B cell (primary cell): ENCODE results near the gene EML2. TPM values are rescaled to one million over a fixed set of nuclear protein-coding genes. Genes with fewer than 3 reads are reported as not detected.

Source experiments
- ATAC-seq: fragments of 200-7000 bp; cut with Tn5 transposase; one replicate; pipeline ENCODE4 v1.10.0; 2021; ENCODE audit warnings: low read depth, mild to moderate bottlenecking, moderate number of reproducible peaks, moderate library complexity
- CTCF ChIA-PET: fragments of 350-600 bp; sonication (Branson Sonifier 250); formaldehyde crosslinking; loops from one replicate; lab custom pipeline; 2021; ENCODE audit warnings: antibody characterized with exemption, inconsistent platforms; lab: Charles Lee
- POLR2A ChIA-PET: fragments of 350-600 bp; sonication (Branson Sonifier 250); formaldehyde crosslinking; loops from one replicate; lab custom pipeline; 2021; ENCODE audit warnings: antibody characterized with exemption; lab: Charles Lee
- DNase-seq: peaks from one replicate; pipeline ENCODE4 v3.0.0; 2013
- H2AFZ ChIP-seq: 2 replicates; pipeline ENCODE4 v1.6.1; 2012; ENCODE audit warnings: mild to moderate bottlenecking, low read depth, low read length; ENCODE audit not compliant: insufficient read depth, poor library complexity, severe bottlenecking
- H3K27ac ChIP-seq, 2 donors: 1 replicate in 1 of 2; 2 replicates in 1 of 2; pipeline ENCODE4 v1.5.1; 2012 to 2013; ENCODE audit warnings: low read length in 2 of 2, mild to moderate bottlenecking in 2 of 2, moderate library complexity in 1 of 2
- H3K27me3 ChIP-seq, 4 experiments: fragments of 200-600 bp in 1 of 4; sonication (generic) in 1 of 4; replicated peaks in 1 of 4; 1 replicate in 2 of 4; 2 replicates in 2 of 4; pipeline versions ENCODE4 v1.6.1 to v1.7.0; 2013 to 2016; ENCODE audit warnings: low read length in 3 of 4, mild to moderate bottlenecking in 2 of 4, mixed read lengths in 1 of 4, moderate library complexity in 1 of 4; ENCODE audit not compliant: insufficient read depth in 4 of 4, control insufficient read depth in 3 of 4; ENCODE audit errors: control extremely low read depth in 1 of 4
- H3K36me3 ChIP-seq, 2 experiments: replicated peaks in 1 of 2; 1 replicate in 1 of 2; 2 replicates in 1 of 2; pipeline versions ENCODE4 v1.6.1 to v1.7.1; 2013; ENCODE audit warnings: low read length in 1 of 2; ENCODE audit not compliant: insufficient read depth in 2 of 2, control insufficient read depth in 1 of 2; ENCODE audit errors: control extremely low read depth in 1 of 2, extremely low read depth in 1 of 2
- H3K4me1 ChIP-seq, 2 donors: fragments of 200-600 bp in 1 of 2; sonication (generic) in 1 of 2; 1 replicate in 1 of 2; 2 replicates in 1 of 2; pipeline versions ENCODE4 v1.5.1 to v1.6.1; 2013 to 2017; ENCODE audit warnings: low read length in 2 of 2; ENCODE audit not compliant: control insufficient read depth in 2 of 2, insufficient read depth in 2 of 2
- H3K4me2 ChIP-seq: replicated peaks from 2 replicates; pipeline ENCODE3; 2012; ENCODE audit warnings: mild to moderate bottlenecking, low read depth, low read length; ENCODE audit not compliant: poor library complexity, severe bottlenecking
- H3K4me3 ChIP-seq, 5 experiments: fragments of 200-600 bp in 1 of 5; sonication (generic) in 1 of 5; 1 replicate in 3 of 5; 2 replicates in 2 of 5; pipeline versions ENCODE4 v1.5.1 to v1.7.0; 2011 to 2016; ENCODE audit warnings: low read length in 4 of 5, mild to moderate bottlenecking in 4 of 5, low read depth in 2 of 5, control low read depth in 1 of 5, moderate library complexity in 1 of 5; ENCODE audit not compliant: insufficient read depth in 1 of 5; ENCODE audit errors: control extremely low read depth in 1 of 5, extremely low read depth in 1 of 5
- H3K79me2 ChIP-seq: fragments of 200-600 bp; sonication (generic); one replicate; pipeline ENCODE4 v1.6.0; 2016; ENCODE audit warnings: low read length; ENCODE audit not compliant: control insufficient read depth, insufficient read depth
- H3K9ac ChIP-seq: fragments of 200-600 bp; sonication (generic); 2 replicates; pipeline ENCODE4 v1.6.1; 2017; ENCODE audit warnings: mild to moderate bottlenecking, low read length, moderate library complexity
- H3K9me3 ChIP-seq, 3 donors: one replicate each; pipeline versions ENCODE4 v1.6.1 to v1.7.1; 2013; ENCODE audit warnings: low read length in 2 of 3; ENCODE audit not compliant: control insufficient read depth in 2 of 3, insufficient read depth in 1 of 3; ENCODE audit errors: control extremely low read depth in 1 of 3
- H4K20me1 ChIP-seq: 2 replicates; pipeline ENCODE4 v1.6.0; 2012; ENCODE audit warnings: mild to moderate bottlenecking, low read length; ENCODE audit not compliant: insufficient read depth, control insufficient read depth, poor library complexity, severe bottlenecking
- H3K27ac Mint-ChIP-seq: one replicate; pipeline ENCODE4 v1.8.0; 2021; ENCODE audit warnings: mixed read lengths
- H3K27me3 Mint-ChIP-seq: one replicate; pipeline ENCODE4 v1.8.0; 2021; ENCODE audit warnings: mixed read lengths
- H3K4me1 Mint-ChIP-seq: one replicate; pipeline ENCODE4 v1.8.0; 2021; ENCODE audit warnings: mixed read lengths
- H3K4me3 Mint-ChIP-seq: one replicate; pipeline ENCODE4 v1.8.0; 2021; ENCODE audit warnings: mixed read lengths
- H3K9me3 Mint-ChIP-seq: one replicate; pipeline ENCODE4 v1.8.0; 2022; ENCODE audit warnings: mixed read lengths; ENCODE audit not compliant: insufficient read depth
- CTCF ChIP-seq: fragments of 200-600 bp; IDR thresholded peaks from one replicate; pipeline ENCODE4 v1.8.0; 2022; ENCODE audit warnings: antibody characterized with exemption, mild to moderate bottlenecking
- EZH2 ChIP-seq: IDR thresholded peaks from 2 replicates; pipeline ENCODE4 v1.6.1; 2012; ENCODE audit warnings: borderline replicate concordance, low read depth, mild to moderate bottlenecking, moderate library complexity, low read length; ENCODE audit not compliant: insufficient read depth, poor library complexity, severe bottlenecking
- WGBS: methylation state at CpG from one replicate; pipeline ENCODE4 v1.1.5; 2013; ENCODE audit warnings: missing lambda C conversion rate; ENCODE audit not compliant: insufficient coverage; 5-methylcytosine and 5-hydroxymethylcytosine counted together
- intact Hi-C: fragments of 100-400 bp; cut with micrococcal nuclease; formaldehyde crosslinking; loops from one replicate; pipeline ENCODE4 v1.10.0; 2022
- polyA plus RNA-seq: library from polyadenylated mRNA; depleted of rRNA; stranded (reverse); fragments of >200 nt; gene quantifications from 2 replicates; pipeline ENCODE4 v1.2.3, GENCODE V29; 2012
- total RNA-seq, 2 donors: library from RNA; stranded (reverse); fragments of 120-200 nt in 1 of 2; gene quantifications; 1 replicate in 1 of 2; 2 replicates in 1 of 2; pipeline versions ENCODE4 v1.2.3 to v1.2.4, GENCODE V29; 2013 to 2022

The EML2 gene
- total and polyA plus RNA-seq, 2 donors (not counting 1 experiment from before 2014, with no cell fraction given) = 75.0 to 88.5 TPM

DNA sequence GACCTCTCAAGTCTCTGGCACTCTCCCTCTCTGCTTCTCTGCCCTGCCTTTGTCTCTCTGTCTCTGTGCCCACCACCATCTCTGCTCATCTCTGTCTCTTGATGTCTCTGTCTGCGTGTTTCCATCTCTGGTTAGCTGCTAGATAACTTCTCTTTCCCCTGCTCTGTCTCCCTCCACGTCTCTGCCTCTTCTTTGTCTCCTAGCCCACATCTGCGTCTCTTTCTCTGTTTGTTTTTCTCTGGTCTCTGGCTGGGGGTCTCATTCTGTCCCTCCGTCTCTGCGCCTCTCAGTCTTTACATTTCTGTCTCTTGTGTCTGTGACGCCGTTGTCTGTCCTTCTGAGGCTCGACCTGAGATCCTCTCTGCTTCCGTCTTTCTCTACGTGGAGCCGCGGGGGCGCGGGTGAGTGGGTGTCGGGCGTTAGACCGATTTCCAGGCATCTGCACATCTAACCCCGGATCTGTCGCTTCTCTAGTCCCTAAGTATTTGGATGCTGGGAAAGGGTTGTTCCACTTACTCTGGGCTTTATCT is 29.2 kb upstream of the EML2 start:
- DNase-seq (peak; percentile 58), ATAC-seq (no peak)
- 2% methylated on average over 13 of the region's 19 CpGs for WGBS
- Histone ChIP-seq H3K4me2 (peak overlapping the region; percentile 89), H3K4me3 (peak overlapping the region; percentile 27 to 50 (median 38)), H3K9me3 (peaks cover 0 to 23% (median 3%) of the 10 kb centered on the region in 3 donors), H3K79me2 (no peaks in the 10 kb centered on the region), H3K36me3 (no peaks in the 10 kb centered on the region), H3K4me1 (peaks cover 34 to 38% of the 10 kb centered on the region in 2 donors), H4K20me1 (no peaks in the 10 kb centered on the region), H3K9ac (peak overlapping the region; percentile 71), H3K27me3 (peaks cover 0 to 61% (median 25%) of the 10 kb centered on the region in 4 experiments), H3K27ac (no peak overlapping the region), H2AFZ (peak overlapping the region; percentile 72)
- H3K27me3 Mint-ChIP-seq = peaks cover 36% of the 10 kb centered on the region
- H3K9me3 Mint-ChIP-seq = no peaks in the 10 kb centered on the region
- H3K4me3 Mint-ChIP-seq = peak overlapping the region; percentile 85
- intact Hi-C loops = loop anchor here (1.0 kb wide), 1 partner anchor 13 kb away; no protein-coding TSS in a partner anchor
- TF ChIP-seq CTCF (no peak), EZH2 (no peak)
- CTCF ChIA-PET = interaction anchor here (1.4 to 3.0 kb wide), 2 partner anchors 12 to 25 kb away, joined by 3 to 11 read pairs; partner anchors contain the start of gene QPCTL
- POLR2A ChIA-PET = interaction anchor here (0.6 to 1.0 kb wide), 2 partner anchors 17 to 23 kb away, joined by 3 read pairs; no protein-coding TSS in a partner anchor
- H3K4me1 Mint-ChIP-seq = peaks cover 33% of the 10 kb centered on the region
- H3K27ac Mint-ChIP-seq = peak overlapping the region; percentile 4
